Posterior cingulate gyrus (tissue), 11 donors: Measurements from ENCODE around the gene MIEF1.

Experiments
- DNase-seq, 10 donors: peaks; one replicate each; pipeline versions ENCODE4 v3.0.0 to v3.0.0-alpha.2; 2020 to 2021; ENCODE audit warnings: mixed read lengths in 3 of 10
- intact Hi-C: fragments of 100-400 bp; cut with DNase I; formaldehyde crosslinking; loops from one replicate; pipeline ENCODE4 v1.15.1; 2023

MIEF1 gene

DNA sequence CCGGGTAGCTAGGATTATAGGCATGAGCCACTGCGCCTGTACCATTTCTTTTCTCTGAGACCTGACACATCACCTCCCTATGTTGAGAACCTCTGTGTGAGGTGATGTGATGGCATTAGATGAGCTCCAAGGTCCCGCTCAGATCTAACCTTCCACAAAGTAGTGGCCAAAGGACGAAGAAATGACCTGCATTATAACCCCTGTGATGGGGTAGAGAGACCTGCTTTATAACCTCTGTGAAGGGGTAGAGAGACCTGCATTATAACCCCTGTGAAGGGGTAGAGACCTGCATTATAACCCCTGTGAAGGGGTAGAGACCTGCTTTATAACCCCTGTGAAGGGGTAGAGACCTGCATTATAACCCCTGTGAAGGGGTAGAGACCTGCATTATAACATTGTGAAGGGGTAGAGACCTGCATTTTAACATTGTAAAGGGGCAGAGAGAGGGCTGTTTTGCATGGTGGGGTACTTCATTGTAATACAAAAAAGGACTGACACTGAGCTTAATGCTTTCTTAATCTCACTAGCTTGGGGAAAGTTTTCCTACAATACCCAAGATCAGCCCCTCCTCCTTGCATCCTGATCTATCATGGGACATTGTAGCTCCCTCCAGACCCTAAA lies 8.5 kb downstream of the MIEF1 start:
- intact Hi-C loops = loop anchor here (5.0 kb wide), 2 partner anchors 108 to 338 kb away; no protein-coding TSS in a partner anchor
- DNase-seq = no peak

DNA sequence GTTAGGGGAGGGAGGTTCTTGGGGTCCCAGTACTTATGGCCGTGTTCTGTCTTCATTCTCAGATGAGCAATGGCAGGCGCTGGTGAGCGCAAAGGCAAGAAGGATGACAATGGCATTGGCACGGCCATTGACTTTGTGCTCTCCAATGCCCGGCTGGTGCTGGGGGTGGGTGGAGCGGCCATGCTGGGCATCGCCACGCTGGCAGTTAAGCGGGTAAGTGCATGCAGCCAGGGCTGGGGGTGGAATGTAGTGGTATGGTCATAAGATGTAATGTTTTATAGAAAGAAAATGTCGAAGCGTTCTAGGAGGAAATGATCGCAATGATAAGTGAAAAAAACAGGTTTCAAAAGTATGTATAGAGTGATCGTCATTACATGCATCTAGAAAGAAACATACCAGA lies 9.1 kb downstream of the MIEF1 start:
- DNase-seq = peak in 2 of 10 donors; percentile 11 to 44
- intact Hi-C loops = loop anchor here (5.0 kb wide), 2 partner anchors 109 to 339 kb away; no protein-coding TSS in a partner anchor

DNA sequence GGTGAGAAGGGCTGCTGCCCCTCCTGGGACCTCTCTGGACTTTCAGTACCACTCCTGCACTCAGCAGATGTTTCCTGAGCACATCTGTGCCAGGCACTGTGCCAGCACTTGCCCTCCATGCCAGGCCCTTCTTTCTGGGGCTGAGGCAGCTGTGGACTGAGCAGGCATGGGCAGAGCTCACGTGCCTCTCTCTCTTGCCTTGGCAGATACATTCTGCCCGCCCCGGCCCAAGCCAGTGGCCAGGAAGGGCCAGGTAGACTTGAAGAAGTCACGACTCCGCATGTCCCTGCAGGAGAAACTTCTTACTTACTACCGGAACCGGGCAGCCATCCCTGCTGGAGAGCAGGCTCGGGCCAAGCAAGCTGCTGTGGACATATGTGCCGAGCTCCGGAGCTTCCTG lies 9.9 kb downstream of the MIEF1 start:
- intact Hi-C loops = loop anchor here (5.0 kb wide), 2 partner anchors 110 to 340 kb away; no protein-coding TSS in a partner anchor
- DNase-seq = peak in 2 of 10 donors; percentile 54 to 79

DNA sequence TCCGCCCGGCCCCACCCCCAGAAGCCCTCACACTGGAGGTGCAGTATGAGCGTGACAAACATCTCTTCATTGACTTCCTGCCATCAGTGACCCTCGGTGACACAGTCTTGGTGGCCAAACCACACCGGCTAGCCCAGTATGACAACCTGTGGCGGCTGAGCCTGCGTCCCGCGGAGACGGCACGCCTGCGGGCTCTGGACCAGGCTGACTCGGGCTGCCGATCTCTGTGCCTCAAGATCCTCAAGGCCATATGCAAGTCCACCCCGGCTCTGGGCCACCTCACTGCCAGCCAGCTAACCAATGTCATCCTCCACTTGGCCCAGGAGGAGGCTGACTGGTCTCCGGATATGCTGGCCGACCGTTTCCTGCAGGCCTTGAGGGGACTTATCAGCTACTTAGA lies 11.7 kb downstream of the MIEF1 start:
- intact Hi-C loops = loop anchor here (5.0 kb wide), 2 partner anchors 111 to 341 kb away; no protein-coding TSS in a partner anchor

DNA sequence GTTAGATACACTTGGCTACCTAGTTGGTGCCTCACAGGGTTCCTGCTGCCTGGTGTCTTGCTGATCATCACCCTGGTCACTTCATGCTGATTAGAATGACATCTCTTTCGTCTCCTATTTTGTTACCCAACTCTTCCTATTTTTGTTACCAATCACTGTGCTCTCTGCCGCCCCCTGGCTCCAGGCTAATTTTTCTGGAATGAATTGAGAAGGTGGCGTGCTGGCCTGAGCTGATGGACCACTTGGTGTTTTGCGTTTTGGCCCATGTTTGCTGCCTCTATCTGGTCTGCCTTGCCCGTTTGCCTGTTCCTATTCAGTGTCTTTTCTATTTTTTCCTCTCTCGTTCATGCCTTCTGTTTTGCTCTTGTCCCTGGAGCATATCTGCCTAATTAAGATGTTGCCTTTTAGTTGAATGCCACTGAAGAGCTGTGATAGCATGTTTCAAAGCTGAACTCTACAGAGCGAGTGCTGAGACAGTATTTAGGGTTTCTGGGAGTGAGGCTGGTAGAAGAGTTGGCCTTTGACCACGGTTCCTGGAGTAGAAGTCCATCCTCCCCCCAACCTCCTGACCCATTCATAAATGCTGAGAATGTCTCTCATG lies 12.4 kb downstream of the MIEF1 start:
- peak in 9 of 10 donors; percentile 47 to 95 (median 75) for DNase-seq
- intact Hi-C loops = loop anchor here (5.0 kb wide), 2 partner anchors 112 to 342 kb away; no protein-coding TSS in a partner anchor

More for the DNA sequence above, 11.7 kb downstream of the MIEF1 start:
- peak in 2 of 10 donors; percentile 35 to 74 for DNase-seq

DNA sequence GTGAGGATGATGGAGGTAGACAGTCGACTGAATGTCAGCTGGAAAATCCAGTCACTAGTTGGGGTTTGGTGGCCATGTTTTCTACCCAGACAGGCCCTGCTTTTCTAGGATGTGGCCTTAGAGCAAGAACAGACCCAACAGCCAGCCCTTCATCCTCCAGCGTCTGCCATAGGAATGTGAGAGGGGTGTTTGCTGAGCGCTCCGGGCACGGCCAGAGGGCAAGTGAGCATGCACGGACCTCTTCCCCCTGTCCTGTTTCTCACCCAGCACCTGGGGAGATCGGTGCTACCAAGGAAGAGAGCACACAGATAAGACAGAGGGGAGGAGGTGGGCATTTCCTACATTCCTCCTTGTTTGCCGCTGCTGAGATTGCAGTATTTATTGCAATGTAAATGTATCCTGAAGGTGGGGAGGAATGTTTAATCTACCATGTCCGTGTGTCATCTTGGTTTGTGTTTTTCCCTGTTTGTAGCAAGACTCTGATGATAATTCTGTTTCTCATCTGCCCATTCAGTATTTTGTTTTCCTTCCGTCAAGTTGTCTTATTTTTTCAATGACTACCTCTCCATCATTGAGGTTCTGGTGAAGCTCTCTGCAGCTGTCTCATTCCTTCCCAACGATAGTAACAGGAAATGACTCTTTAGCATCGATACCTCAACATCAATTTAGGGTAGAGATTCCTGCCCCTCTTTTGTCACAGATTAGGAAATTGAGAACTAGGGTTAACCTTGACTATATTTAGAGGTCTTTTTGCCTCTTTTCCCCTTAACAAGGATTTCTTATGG lies 13.4 kb downstream of the MIEF1 start:
- DNase-seq = peak in 2 of 10 donors; percentile 31 to 54
- intact Hi-C loops = no loop called here

DNA sequence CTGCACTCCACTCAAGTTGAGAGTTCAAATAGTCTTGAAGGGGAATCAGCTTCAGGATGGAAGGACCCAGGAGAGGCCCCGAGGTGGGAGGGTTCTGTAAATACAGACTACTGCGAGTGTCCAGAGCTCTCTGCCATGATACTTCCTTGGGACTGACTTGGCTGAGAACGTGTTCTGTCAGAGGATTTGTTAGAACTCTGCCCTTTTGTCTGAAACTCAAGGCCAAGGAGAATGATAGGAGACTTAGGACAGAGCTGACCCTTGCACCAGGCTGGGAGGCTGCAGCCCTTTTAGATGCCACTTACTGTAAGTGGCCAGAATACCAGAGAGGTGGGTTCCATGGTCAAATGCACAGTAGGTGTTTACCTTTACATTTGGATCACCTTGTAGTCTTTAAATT lies 15.4 kb downstream of the MIEF1 start:
- intact Hi-C loops = no loop called here
- DNase-seq = peak in 2 of 10 donors; percentile 17 to 57

DNA sequence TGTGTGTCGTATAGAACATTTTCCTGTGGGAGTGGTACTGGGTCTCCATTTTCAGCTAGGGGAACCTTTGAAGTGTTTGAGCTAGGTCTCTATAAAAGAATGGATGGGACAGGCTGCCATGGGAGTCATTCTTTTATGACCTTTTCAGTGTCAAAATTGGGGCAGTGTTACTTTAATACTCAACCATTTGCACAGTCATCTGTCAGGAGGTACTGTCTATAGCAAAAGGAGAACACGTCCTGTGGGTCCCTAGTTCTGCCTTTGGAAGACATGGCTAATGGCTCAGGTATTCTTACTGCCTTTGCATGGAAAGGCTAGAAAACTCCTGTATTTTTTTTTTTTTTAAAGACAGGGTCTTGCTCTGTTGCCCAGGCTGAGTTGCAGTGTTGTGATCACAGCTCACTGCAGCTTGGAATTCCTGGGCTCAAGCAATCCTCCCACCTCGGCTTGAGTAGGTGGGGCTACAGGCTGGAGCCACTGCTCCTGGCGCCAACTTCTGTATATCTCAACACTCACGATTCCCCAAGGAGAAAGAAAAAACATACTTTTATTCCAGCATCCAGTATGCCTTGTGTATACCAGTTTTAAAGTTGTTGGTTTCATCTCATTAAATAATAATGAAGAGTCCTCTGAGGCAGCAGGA lies 16.2 kb downstream of the MIEF1 start:
- DNase-seq = no peak
- intact Hi-C loops = no loop called here

DNA sequence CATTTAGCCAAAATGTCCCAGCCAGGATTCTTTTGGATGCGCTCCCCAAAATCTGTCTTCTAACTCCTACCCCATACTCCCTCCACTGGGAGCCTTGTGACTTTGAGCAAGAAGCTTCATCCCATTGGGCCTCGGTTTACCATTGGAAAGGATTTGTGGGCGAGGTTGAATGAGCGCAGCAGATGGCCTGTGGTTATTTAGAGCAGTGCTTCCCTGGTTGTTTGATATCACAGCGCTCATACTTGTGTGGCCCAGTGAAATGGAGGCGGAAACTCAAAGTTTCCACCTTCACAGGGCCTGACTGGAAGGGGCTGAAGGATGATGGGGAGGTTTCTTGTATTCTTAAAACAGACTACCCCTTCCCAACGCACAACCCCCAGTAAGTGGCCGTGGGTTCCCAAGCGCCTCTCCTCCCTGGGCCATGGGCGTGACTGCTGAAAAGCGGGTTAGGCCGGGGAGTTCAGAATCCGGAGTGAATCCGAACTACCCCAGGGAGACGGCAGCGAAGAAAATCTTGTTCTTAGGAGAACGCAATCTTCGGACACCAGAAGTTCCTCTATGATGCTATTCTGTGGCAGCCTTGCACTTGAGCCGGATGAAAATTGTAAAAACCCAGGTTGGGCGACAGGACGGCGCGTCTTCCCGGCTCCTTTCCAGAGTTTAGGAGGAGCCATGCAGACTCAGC lies 17.0 kb downstream of the MIEF1 start:
- DNase-seq = peak in 2 of 10 donors; percentile 66 to 74
- intact Hi-C loops = no loop called here

DNA sequence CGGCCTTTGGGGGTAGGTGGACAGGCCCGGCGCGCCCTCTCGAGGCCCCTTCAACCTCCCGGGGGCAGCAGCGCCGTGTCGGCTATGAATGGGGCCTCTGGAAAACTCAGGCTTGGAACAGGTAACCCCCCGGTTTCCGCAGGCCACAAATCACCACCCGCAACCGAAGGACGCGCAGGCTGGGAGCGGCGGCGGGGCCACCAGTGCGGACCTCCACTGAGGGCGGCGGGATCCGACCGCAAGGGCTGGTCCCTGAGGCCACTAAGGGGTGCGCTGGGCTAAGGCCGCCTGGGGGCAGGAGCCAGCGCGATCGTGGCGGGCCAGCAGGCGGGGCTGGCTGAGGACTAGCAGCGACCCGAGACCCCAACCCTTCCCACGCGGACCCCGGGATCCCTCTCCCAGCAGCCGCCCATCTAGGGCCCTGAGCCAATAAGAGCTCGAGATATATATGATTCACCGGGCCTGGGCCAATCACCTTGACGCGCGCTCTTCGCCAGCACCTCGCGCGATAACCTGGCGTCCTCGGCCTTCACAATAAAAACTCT lies 17.7 kb downstream of the MIEF1 start:
- DNase-seq = peak; percentile 51 to 98 (median 90)
- intact Hi-C loops = loop anchor here (5.0 kb wide), 1 partner anchor 367 kb away; the partner anchor contains the start of gene CBX7

DNA sequence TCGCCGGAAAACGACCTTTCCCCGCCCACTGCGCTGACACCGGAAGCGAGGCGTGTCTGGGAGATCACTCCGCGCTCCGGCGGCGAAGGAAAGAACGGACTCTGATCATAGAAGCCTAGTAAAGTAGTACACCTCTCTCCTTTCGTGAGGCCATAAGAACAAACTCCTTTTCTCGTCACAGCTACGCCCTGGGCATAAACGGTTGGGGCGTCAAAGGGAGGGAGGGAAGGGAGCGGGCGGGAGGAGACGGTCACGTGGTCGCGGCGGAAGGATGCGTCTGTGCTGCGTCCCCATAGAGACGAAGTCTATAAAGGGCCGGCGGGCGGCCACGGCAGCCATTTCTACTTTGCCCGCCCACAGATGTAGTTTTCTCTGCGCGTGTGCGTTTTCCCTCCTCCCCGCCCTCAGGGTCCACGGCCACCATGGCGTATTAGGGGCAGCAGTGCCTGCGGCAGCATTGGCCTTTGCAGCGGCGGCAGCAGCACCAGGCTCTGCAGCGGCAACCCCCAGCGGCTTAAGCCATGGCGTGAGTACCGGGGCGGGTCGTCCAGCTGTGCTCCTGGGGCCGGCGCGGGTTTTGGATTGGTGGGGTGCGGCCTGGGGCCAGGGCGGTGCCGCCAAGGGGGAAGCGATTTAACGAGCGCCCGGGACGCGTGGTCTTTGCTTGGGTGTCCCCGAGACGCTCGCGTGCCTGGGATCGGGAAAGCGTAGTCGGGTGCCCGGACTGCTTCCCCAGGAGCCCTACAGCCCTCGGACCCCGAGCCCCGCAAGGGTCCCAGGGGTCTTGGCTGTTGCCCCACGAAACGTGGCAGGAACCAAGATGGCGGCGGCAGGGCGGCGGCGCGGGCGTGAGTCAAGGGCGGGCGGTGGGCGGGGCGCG lies 18.4 kb downstream of the MIEF1 start, which contains the start of gene ATF4:
ATF4 (plus strand) TSS at position 337 of the 880 bp plus-strand sequence. CDS start 884 bp downstream, outside the sequence.
- peak; percentile 86 to 98 (median 92) for DNase-seq
- intact Hi-C loops = loop anchor here (5.0 kb wide), 1 partner anchor 368 kb away; the partner anchor contains the start of gene CBX7

DNA sequence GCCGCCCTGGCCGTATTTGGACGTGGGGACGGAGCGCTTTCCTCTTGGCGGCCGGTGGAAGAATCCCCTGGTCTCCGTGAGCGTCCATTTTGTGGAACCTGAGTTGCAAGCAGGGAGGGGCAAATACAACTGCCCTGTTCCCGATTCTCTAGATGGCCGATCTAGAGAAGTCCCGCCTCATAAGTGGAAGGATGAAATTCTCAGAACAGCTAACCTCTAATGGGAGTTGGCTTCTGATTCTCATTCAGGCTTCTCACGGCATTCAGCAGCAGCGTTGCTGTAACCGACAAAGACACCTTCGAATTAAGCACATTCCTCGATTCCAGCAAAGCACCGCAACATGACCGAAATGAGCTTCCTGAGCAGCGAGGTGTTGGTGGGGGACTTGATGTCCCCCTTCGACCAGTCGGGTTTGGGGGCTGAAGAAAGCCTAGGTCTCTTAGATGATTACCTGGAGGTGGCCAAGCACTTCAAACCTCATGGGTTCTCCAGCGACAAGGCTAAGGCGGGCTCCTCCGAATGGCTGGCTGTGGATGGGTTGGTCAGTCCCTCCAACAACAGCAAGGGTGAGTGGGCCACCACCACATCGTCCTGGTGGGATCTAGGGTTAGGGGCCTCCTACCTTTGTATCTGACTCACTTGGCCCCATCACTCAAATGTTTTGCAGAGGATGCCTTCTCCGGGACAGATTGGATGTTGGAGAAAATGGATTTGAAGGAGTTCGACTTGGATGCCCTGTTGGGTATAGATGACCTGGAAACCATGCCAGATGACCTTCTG lies 19.2 kb downstream of the MIEF1 start:
- peak in 2 of 10 donors; percentile 20 to 43 for DNase-seq
- intact Hi-C loops = loop anchor here (5.0 kb wide), 1 partner anchor 369 kb away; the partner anchor contains the start of gene CBX7

DNA sequence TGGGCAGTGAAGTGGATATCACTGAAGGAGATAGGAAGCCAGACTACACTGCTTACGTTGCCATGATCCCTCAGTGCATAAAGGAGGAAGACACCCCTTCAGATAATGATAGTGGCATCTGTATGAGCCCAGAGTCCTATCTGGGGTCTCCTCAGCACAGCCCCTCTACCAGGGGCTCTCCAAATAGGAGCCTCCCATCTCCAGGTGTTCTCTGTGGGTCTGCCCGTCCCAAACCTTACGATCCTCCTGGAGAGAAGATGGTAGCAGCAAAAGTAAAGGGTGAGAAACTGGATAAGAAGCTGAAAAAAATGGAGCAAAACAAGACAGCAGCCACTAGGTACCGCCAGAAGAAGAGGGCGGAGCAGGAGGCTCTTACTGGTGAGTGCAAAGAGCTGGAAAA lies 20.0 kb downstream of the MIEF1 start:
- DNase-seq = peak in 1 of 10 donors; percentile 8
- intact Hi-C loops = loop anchor here (5.0 kb wide), 1 partner anchor 370 kb away; the partner anchor contains the start of gene CBX7

DNA sequence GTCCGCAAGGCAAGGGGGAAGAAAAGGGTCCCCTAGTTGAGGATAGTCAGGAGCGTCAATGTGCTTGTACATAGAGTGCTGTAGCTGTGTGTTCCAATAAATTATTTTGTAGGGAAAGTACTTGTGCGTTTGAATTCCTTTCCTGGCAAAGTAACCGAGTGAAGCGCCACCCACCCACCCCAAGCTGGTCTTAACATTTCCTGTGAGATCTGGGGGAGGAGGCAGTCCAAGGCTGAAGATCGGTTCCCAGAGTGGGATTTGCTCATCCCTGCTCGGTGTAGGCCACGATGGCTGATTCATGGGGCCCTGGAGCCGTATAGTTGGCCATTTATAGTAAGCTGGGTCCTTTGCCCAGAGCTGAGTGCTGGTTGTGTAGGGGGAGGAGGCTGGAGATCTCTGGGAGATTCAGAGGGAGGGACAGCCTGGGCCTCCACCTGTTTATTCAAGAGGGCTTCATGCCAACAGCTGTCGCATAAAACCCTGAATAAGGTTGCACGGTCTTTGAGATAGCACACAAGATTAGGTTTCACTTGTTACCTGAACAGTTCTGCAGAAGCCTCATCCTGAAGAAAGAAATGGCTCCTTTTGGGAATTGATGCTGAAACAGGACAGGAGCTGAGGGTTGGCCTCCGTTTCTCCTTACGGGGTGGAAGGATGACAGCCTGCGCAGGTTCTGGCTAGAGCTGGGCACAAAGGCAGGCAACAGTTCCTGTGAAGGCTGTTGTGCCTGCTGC lies 20.6 kb downstream of the MIEF1 start:
- peak in 8 of 10 donors; percentile 33 to 92 (median 61) for DNase-seq
- intact Hi-C loops = loop anchor here (5.0 kb wide), 1 partner anchor 370 kb away; the partner anchor contains the start of gene CBX7

DNA sequence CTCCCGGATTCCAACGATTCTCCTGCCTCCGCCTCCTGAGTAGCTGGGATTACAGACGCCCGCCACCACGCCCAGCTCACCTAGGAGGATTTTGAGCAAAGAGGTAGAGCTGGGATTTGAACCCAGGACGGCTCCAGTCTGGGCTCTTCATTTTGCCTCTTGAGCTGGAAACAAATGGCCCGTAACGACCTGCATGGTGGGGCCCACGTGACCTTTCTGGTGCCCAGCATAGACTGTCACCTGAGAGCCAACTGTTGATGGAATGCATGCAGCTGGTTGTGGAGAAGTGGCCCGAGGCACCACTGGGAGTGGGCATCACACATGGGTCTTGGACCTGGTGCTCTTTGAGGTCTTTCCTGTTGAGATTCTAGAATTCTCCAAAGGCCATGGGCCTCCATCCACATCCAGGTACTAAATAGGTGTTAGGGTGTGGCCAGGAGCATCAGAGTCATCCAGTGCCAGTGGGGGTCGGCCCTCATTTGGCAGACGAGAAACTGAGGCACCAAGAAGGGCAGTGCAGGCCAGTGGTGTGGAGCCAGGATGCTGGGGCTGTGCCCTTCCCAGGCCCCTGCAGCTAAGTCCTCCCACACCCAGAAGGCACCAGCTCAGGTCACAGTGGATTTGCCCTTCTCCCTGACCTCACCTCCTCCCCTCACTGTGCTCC lies 22.1 kb downstream of the MIEF1 start:
- intact Hi-C loops = loop anchor here (5.0 kb wide), 1 partner anchor 372 kb away; the partner anchor contains the start of gene CBX7
- DNase-seq = peak in 3 of 10 donors; percentile 53 to 63 (median 61)
